ENCODE measurements around the gene P4HA2.
A peak's percentile ranks its signal among the peaks of the same experiment; 100 is the strongest.

The P4HA2 gene

GRCh38 chr5:132264546-132265335 lies 37.1 kb upstream of the P4HA2 start:
- DNase-seq = no peak

- DNase-seq = peak; percentile 38
Measured at GRCh38 chr5:132263548-132264261, 36.1 kb upstream of the P4HA2 start.

GRCh38 chr5:132262882-132263547 lies 35.4 kb upstream of the P4HA2 start:
- DNase-seq = no peak

- no peak for DNase-seq
Measured at GRCh38 chr5:132261881-132262845, 34.5 kb upstream of the P4HA2 start.

- peak; percentile 48 for DNase-seq
Measured at GRCh38 chr5:132260714-132261551, 33.3 kb upstream of the P4HA2 start.

- no peak for DNase-seq
Measured at GRCh38 chr5:132260051-132260450, 32.4 kb upstream of the P4HA2 start.

GRCh38 chr5:132259069-132259851 lies 31.6 kb upstream of the P4HA2 start:
- DNase-seq = no peak

GRCh38 chr5:132258102-132259068 lies 30.7 kb upstream of the P4HA2 start:
- no peak for DNase-seq

- DNase-seq = no peak
Measured at GRCh38 chr5:132257131-132258101, 29.8 kb upstream of the P4HA2 start, which contains the start of gene PDLIM4. TSS of gene PDLIM4 (plus strand) at chr5:132257696. CDS start at chr5:132257735, 39 bp downstream.

- DNase-seq = no peak
Measured at GRCh38 chr5:132256783-132257130, 29.1 kb upstream of the P4HA2 start.

- DNase-seq = no peak
Measured at GRCh38 chr5:132256086-132256782, 28.6 kb upstream of the P4HA2 start.

- no peak for DNase-seq
Measured at GRCh38 chr5:132254321-132254977, 26.8 kb upstream of the P4HA2 start.

GRCh38 chr5:132253452-132254320 lies 26.0 kb upstream of the P4HA2 start:
- no peak for DNase-seq

- no peak for DNase-seq
Measured at GRCh38 chr5:132253008-132253441, 25.4 kb upstream of the P4HA2 start.

- DNase-seq = no peak
Measured at GRCh38 chr5:132251220-132251725, 23.6 kb upstream of the P4HA2 start.

GRCh38 chr5:132250547-132250946 lies 22.9 kb upstream of the P4HA2 start:
- DNase-seq = no peak
